K562 (cell line): ENCODE results near the gene SF3B1. TPM values are rescaled to one million over a fixed set of nuclear protein-coding genes. Genes with fewer than 3 reads are reported as not detected.

ENCODE experiments used
- ATF1 ChIP-seq, 2 experiments: fragments of 450-650 bp in 1 of 2; IDR thresholded peaks; 2 replicates each; pipeline ENCODE4 v1.6.1; 2016; ENCODE audit warnings: missing compliant biosample characterization in 1 of 2, missing genetic modification characterization in 1 of 2
- CC2D1A ChIP-seq: fragments of 450-650 bp; IDR thresholded peaks from 2 replicates; pipeline ENCODE4 v1.6.1; 2017; ENCODE audit warnings: mild to moderate bottlenecking
- EP300 ChIP-seq: IDR thresholded peaks from 2 replicates; pipeline ENCODE4 v1.6.1; 2012; ENCODE audit warnings: low read length, improper control_type of control experiment
- FUS ChIP-seq: fragments of 200-400 bp; formaldehyde crosslinking; optimal IDR thresholded peaks from 2 replicates; pipeline ENCODE3; 2017; ENCODE audit warnings: low read depth, low read length
- HDAC3 ChIP-seq: fragments of 450-650 bp; IDR thresholded peaks from 2 replicates; pipeline ENCODE4 v1.6.1; 2018; ENCODE audit warnings: borderline replicate concordance, mild to moderate bottlenecking, moderate library complexity; ENCODE audit not compliant: partially characterized antibody
- HNRNPUL1 ChIP-seq: fragments of 200-400 bp; formaldehyde crosslinking; IDR thresholded peaks from 2 replicates; pipeline ENCODE4 v1.6.1; 2017; ENCODE audit warnings: low read length
- NFYB ChIP-seq: IDR thresholded peaks from 2 replicates; pipeline ENCODE4 v1.6.1; 2011; ENCODE audit warnings: mild to moderate bottlenecking, moderate library complexity; ENCODE audit not compliant: insufficient read length; ENCODE audit errors: extremely low read depth
- SIN3B ChIP-seq: fragments of 450-650 bp; IDR thresholded peaks from 2 replicates; pipeline ENCODE4 v1.6.1; 2017; ENCODE audit warnings: low read depth, mild to moderate bottlenecking, moderate library complexity
- SRSF7 ChIP-seq: fragments of 200-400 bp; formaldehyde crosslinking; optimal IDR thresholded peaks from 2 replicates; pipeline ENCODE3; 2017; ENCODE audit warnings: mild to moderate bottlenecking, low read depth, low read length
- STAT5B ChIP-seq: fragments of 250-450 bp; sonication (Bioruptor Pico); IDR thresholded peaks from 2 replicates; pipeline ENCODE4 v1.8.0; 2021; ENCODE audit warnings: mild to moderate bottlenecking, inconsistent platforms
- TBP ChIP-seq: optimal IDR thresholded peaks from 2 replicates; pipeline ENCODE3; 2011; ENCODE audit warnings: low read depth, low read length, improper control_type of control experiment
- ZFP36 ChIP-seq: fragments of 150-350 bp; IDR thresholded peaks from 2 replicates; pipeline ENCODE4 v1.6.1; 2018; ENCODE audit warnings: low read length, low read depth; ENCODE audit not compliant: partially characterized antibody
- ZNF140 ChIP-seq: fragments of 250-450 bp; sonication (Bioruptor Pico); IDR thresholded peaks from 2 replicates; pipeline ENCODE4 v1.8.0; 2021; ENCODE audit warnings: moderate library complexity, mild to moderate bottlenecking, inconsistent platforms
- ZNF24 ChIP-seq: fragments of 450-650 bp; IDR thresholded peaks from 2 replicates; pipeline ENCODE4 v1.6.1; 2016
- ZNF3 ChIP-seq: fragments of 250-450 bp; sonication (Bioruptor Pico); IDR thresholded peaks from 2 replicates; pipeline ENCODE4 v1.5.0; 2021; ENCODE audit warnings: mild to moderate bottlenecking, moderate library complexity
- polyA plus RNA-seq, 8 experiments: library from polyadenylated mRNA; depleted of rRNA in 4 of 8; stranded (reverse) in 5 of 8; unstranded in 3 of 8; fragments of >200 nt; fragmentation: Nextera tagmentation in 2 of 8; fragmentation: Illumina TruSeq in 1 of 8; extraction: Ambion mirVana in 2 of 8; extraction: Trizol in 1 of 8; gene quantifications; 2 replicates each; pipeline versions ENCODE4 v1.2.1 to v1.2.3, GENCODE V29; 2011 to 2014; ENCODE audit warnings: inconsistent platforms in 1 of 8, missing spikeins in 1 of 8
- total RNA-seq, 7 experiments: library from RNA; depleted of rRNA in 6 of 7; stranded (reverse); fragments of >200 nt in 6 of 7; fragmentation: Illumina TruSeq in 2 of 7; extraction: Trizol in 2 of 7; gene quantifications; 2 replicates each; pipeline versions ENCODE4 v1.2.1 to v1.2.3, GENCODE V29; 2011 to 2021; ENCODE audit warnings: low replicate concordance in 1 of 7
- TF ChIP-seq, protein P1 (sequence below): fragments of 450-650 bp; formaldehyde crosslinking; IDR thresholded peaks from 2 replicates; pipeline ENCODE4 v1.4.0; 2022; ENCODE audit warnings: missing genetic modification characterization
- TF ChIP-seq, protein P2 (sequence below): fragments of 450-650 bp; formaldehyde crosslinking; conservative IDR thresholded peaks from 2 replicates; pipeline ENCODE4 v1.4.0; 2022; ENCODE audit warnings: mild to moderate bottlenecking, missing genetic modification characterization
- TF ChIP-seq, protein P3 (sequence below): fragments of 250-450 bp; sonication (Bioruptor Pico); IDR thresholded peaks from 2 replicates; pipeline ENCODE4 v1.5.0; 2021; ENCODE audit warnings: mild to moderate bottlenecking, borderline replicate concordance
- TF ChIP-seq, protein P4 (sequence below): sonication (generic); formaldehyde crosslinking; IDR thresholded peaks from 2 replicates; pipeline ENCODE4 v1.8.1; 2022; ENCODE audit warnings: missing genetic modification reagents

SF3B1 gene
- total and polyA plus RNA-seq, 9 of the 15 experiments (the other 6 are each of a cell fraction or from before 2014, with no cell fraction given), result 96.2 to 377 (median 177) TPM

DNA sequence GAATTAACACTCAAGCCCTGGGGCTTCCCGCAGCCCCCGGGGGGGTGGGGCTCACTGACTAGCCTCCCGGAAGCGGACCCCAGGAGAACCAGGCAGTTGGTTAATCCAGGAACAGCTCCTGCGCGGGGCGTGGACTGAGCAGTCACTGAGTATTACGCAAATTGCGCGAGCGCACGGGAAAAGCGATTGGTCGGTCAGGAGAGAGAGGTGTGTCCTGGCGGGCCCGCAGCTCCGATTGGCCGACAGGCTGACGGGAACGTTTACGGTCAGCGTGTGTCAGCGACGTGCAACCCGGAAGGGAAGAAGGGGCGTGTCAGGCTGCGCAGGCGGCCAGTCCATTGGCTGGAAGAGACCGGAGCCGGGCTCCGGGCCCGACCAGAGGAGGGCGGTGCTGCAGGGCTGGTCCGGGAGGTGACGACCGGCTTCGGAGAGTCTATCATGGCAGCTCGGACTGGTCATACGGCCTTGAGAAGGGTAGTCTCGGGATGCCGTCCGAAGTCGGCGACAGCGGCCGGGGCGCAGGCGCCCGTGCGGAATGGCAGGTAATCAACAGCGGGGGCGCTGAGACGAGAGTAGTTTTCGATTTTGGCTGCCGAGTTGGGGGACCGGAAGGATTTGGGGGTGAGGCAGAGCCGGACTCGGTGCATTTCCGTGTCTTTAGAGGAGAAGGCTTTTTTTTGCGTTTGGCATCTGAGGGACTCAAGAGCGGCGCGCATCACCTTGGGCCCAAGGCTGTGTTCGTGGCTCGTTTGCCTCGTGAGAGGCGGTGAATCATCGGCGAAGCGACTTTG lies 18.5 kb upstream of the SF3B1 start, which contains the start of gene COQ10B (continued):
- TF ChIP-seq, protein P1, sequence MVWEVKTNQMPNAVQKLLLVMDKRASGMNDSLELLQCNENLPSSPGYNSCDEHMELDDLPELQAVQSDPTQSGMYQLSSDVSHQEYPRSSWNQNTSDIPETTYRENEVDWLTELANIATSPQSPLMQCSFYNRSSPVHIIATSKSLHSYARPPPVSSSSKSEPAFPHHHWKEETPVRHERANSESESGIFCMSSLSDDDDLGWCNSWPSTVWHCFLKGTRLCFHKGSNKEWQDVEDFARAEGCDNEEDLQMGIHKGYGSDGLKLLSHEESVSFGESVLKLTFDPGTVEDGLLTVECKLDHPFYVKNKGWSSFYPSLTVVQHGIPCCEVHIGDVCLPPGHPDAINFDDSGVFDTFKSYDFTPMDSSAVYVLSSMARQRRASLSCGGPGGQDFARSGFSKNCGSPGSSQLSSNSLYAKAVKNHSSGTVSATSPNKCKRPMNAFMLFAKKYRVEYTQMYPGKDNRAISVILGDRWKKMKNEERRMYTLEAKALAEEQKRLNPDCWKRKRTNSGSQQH (CRISPR knock-in tag), result no peak
- peak; percentile 90 for TF ChIP-seq HDAC3
- TF ChIP-seq, protein P2, sequence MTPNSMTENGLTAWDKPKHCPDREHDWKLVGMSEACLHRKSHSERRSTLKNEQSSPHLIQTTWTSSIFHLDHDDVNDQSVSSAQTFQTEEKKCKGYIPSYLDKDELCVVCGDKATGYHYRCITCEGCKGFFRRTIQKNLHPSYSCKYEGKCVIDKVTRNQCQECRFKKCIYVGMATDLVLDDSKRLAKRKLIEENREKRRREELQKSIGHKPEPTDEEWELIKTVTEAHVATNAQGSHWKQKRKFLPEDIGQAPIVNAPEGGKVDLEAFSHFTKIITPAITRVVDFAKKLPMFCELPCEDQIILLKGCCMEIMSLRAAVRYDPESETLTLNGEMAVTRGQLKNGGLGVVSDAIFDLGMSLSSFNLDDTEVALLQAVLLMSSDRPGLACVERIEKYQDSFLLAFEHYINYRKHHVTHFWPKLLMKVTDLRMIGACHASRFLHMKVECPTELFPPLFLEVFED (CRISPR knock-in tag), result 0 out of 2 replicates have a peak, but pooled peaks have one; percentile 26
- TF ChIP-seq ZNF3, result no peak
- peak; percentile 91 for TF ChIP-seq ZNF24
- no peak for TF ChIP-seq FUS
- TF ChIP-seq ZNF140 (CRISPR knock-in tag), result no peak
- TF ChIP-seq, protein P3, sequence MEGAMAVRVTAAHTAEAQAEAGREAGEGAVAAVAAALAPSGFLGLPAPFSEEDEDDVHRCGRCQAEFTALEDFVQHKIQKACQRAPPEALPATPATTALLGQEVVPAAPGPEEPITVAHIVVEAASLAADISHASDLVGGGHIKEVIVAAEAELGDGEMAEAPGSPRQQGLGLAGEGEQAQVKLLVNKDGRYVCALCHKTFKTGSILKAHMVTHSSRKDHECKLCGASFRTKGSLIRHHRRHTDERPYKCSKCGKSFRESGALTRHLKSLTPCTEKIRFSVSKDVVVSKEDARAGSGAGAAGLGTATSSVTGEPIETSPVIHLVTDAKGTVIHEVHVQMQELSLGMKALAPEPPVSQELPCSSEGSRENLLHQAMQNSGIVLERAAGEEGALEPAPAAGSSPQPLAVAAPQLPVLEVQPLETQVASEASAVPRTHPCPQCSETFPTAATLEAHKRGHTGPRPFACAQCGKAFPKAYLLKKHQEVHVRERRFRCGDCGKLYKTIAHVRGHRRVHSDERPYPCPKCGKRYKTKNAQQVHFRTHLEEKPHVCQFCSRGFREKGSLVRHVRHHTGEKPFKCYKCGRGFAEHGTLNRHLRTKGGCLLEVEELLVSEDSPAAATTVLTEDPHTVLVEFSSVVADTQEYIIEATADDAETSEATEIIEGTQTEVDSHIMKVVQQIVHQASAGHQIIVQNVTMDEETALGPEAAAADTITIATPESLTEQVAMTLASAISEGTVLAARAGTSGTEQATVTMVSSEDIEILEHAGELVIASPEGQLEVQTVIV (CRISPR knock-in tag), result no peak
- TF ChIP-seq HNRNPUL1, result no peak
- TF ChIP-seq STAT5B (CRISPR knock-in tag), result no peak
- no peak; the same call in 1 of the 2 replicates for TF ChIP-seq SIN3B
- no peak for TF ChIP-seq SRSF7
- TF ChIP-seq, protein P4, sequence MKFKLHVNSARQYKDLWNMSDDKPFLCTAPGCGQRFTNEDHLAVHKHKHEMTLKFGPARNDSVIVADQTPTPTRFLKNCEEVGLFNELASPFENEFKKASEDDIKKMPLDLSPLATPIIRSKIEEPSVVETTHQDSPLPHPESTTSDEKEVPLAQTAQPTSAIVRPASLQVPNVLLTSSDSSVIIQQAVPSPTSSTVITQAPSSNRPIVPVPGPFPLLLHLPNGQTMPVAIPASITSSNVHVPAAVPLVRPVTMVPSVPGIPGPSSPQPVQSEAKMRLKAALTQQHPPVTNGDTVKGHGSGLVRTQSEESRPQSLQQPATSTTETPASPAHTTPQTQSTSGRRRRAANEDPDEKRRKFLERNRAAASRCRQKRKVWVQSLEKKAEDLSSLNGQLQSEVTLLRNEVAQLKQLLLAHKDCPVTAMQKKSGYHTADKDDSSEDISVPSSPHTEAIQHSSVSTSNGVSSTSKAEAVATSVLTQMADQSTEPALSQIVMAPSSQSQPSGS (CRISPR knock-in tag), result no peak
- no peak for TF ChIP-seq ATF1 (CRISPR knock-in tag; IDR thresholded peaks at IDR 0.05)
- peak; percentile 95 for TF ChIP-seq ATF1 (tag; IDR thresholded peaks at IDR 0.05)
- peak; percentile 62 for TF ChIP-seq TBP
- peak; percentile 93 for TF ChIP-seq CC2D1A
- peak; percentile 30; the same call in 1 of the 2 replicates for TF ChIP-seq EP300
- peak; percentile 89 for TF ChIP-seq NFYB
- no peak for TF ChIP-seq ZFP36
